SK-N-DZ (cell line): ENCODE results near the gene PSMG4.

ENCODE experiments used
- DNase-seq: peaks from one replicate; pipeline ENCODE4 v3.0.0-alpha.2; 2015; ENCODE audit warnings: low spot score

PSMG4 gene

DNA sequence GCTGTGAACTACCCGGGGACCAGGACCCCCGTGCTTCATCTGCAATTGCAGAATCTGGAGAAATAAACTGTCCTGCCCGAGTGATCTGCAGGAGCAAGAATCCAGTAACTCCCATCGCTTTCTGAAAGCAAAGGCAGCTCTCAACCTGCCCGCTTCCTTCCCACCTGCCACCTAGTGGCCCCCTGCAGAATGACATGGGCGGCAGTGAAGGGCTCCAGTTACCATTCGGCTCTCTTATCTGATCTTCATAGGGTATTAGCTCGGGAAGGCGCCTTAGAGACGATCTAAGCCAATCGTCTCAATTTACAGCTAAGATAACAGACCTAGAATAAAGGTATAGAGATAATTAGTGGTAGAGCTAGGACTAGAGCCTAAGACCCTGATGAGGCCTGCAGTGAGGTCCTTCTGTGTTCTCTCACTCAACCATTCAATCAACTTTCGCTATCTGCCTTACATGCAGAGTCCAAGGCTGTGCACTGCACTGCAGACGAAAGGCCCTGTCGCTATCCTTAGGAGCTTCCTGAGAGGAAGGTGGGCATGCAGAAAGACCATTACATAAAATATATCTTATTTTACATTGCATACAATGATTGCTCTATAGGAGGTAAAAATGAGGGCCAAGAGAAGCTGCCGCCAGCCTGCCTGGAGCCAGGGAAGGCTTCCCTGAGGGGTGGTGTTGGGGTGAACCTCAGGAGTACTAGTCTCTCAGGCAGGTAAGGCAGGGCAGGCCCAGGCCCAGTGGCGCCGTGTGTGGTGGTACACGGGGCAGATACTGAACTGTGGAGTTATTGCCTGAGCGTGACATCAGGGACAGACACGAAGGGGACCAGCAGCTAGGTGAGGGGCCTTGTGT, 7.1 kb upstream of the PSMG4 start:
- DNase-seq, result peak; percentile 88

- DNase-seq, result peak; percentile 34
Measured at GRCh38 chr6:3252369-3252768, 6.4 kb upstream of the PSMG4 start.

DNA sequence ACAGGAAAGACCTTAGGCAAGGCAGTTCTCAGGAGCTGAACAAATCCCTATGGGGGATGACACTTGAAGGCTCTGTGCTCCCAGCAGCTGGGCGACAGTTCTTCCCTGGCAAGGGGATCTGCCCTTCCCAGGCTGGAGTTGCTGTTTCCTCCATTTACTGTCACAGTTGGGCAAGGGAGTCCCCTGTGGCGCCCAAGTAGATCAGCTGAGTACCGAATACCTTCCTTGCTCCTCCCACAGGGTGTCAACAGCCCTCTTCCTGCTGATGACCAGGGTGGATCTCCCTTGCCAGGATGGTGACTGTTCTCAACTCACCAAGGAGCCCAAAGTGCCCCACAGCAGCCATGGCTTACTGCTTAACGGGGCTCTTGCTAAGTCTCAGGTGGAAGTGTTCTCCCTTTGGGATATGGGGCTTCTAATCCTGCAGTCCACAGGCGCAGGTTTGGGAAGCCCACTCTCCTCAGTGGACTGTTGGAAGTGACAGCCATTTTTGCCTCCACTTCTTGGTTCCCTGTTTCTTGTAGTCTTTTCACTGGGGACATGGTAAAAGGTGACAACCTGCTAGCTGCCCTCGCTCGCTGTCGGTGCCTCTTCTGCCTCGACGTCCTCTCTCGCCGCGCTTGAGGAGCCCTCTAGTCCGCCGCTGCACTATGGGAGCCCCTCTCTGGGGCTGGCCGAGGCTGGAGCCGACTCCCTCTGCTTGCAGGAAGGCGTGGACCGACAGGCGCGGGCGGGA, 5.7 kb upstream of the PSMG4 start:
- no peak for DNase-seq

DNA sequence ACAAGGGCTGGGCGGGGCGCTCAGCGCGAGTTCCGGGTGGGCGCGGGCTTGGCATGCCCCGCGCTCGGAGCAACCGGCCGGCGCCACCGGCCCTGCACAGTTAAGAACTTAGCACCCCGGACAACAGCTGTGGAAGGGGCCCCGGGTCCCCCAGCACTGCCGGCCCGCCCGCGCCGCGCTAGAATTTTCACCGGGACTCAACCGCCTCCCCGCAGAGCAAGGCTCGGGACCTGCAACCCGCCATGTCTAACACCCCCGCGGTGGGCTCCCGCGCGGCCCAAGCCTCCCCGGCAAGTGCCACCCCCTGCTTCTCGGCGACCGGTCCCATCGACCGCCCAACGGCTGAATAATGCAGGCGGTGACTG, 5.2 kb upstream of the PSMG4 start:
- DNase-seq, result no peak

DNA sequence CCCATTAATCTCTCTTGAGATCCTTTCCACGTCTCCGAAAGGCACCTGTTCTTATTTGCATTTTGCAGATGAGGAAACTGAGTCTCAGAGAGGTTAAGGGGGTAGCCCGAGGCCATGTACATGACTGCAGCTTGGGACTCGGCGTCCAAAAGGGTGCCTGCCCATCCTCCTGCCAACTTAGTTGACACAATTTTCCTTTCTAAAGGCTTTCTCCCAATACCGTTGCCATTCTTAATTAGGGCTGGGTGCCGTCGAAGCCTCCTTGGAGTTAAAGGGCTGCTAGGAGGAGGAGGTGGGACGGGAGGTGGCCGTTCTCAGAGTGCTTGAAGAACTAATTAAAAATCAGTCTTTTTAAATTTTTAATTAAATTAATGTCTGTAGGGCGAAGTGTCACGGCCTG, 546 bp upstream of the PSMG4 start:
- no peak for DNase-seq

DNA sequence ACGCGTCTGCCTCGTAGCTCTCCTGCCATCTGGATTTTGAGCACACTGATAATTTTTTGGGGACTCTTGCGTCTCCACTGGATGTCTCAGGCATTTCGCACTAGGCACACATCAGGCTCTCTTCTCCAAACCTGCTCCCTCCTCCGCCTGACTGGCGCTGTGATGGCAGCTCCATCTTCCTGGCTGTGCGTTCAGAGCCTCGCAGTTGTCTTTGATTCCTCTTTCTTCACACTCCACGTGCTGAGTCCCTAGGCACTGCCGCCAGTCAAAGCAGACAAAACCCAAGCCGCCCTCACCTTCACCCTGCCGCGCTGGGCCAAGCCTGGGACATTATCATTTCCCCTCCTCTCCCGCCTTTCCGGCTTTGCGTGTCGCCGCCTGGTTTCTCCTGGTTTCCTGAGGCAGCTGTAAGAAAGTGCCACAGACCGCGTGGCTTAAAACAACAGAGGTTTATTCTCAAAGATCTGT, 778 bp downstream of the PSMG4 start:
- DNase-seq, result peak; percentile 48

- DNase-seq, result no peak
Measured at GRCh38 chr6:3260296-3260695, 1.5 kb downstream of the PSMG4 start.

- no peak for DNase-seq
Measured at GRCh38 chr6:3260772-3261517, 2.2 kb downstream of the PSMG4 start.

DNA sequence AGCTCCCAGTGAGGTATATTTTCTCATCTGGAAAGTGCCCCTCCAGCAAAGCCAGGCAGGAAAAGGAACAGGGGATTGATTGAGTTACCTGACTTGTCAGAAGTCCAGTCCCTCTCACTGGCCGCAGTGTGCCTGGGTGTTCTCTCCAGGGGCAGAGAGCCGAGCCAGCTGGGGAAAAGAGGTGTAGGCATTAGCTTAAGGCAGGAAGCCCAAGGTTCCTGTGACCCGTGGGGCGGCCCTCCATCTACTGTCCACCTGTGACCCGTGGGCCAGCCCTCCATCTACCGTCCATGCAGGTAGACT, 2.7 kb downstream of the PSMG4 start:
- DNase-seq, result no peak

GRCh38 chr6:3261921-3262320, 3.2 kb downstream of the PSMG4 start:
- DNase-seq, result no peak

- no peak for DNase-seq
Measured at GRCh38 chr6:3263096-3263495, 4.3 kb downstream of the PSMG4 start.

GRCh38 chr6:3264356-3264755, 5.6 kb downstream of the PSMG4 start:
- no peak for DNase-seq

DNA sequence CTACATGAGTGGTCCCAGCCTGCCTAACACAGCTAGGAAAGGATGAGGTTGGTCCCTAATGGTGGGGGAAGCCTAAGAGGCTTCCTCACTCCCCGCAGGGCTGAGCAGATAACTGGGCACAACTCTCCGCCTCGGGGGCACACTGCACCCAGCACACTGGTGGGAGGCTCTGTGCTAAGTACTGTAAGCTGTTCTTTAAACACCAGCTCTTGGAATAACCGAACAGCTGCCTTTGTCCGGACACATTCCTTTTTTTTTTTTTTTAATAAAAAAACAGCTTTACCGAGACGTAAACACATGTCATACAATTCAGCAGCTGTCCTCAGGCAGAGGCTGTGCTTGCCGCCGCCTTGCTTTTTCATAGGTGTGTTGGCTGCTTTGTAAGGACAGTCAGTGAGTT, 6.9 kb downstream of the PSMG4 start:
- no peak for DNase-seq

DNA sequence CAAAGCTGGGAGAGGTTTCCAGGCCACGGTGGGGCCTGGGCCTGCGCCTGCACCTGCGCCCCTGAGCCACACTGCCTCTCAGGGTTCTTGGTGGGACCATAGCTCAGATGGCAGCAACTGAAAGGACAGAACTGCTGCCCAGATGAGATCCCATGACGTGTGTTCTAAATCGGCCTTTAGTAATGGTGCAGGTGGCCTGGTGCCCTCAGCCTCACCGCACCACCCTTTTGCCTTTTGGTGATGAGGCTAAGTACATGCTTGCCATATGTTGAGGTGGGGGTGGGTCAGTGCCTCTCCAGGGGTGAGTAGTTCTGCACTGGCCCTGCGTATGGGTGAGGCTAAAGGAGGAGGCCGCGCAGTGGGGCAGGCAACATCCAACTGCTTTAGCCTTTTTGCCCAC, 7.4 kb downstream of the PSMG4 start:
- DNase-seq, result no peak

DNA sequence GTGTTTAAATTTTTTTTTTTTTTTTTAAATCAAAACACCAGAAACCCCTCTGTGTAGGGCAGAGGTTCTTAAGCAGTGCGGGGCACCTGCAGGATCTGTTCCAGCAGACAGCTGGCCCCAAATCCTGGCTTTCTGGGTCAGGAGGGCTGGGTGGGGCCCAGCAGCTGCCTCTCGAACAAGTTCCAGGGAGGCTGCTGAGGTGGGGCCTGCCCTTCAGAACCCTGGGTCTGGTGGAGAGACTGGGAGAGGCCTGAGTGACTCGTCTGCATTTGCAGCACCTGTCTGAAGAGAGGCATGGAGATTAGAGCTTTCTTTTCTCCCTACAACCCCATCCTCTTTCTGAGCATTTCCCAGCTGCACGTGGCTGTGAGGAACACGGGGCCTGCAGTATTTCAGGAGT, 8.4 kb downstream of the PSMG4 start:
- DNase-seq, result no peak

GRCh38 chr6:3268680-3269079, 9.9 kb downstream of the PSMG4 start:
- DNase-seq, result no peak

GRCh38 chr6:3269281-3269975, 10.7 kb downstream of the PSMG4 start:
- DNase-seq, result no peak

- DNase-seq, result no peak
Measured at GRCh38 chr6:3270258-3270657, 11.5 kb downstream of the PSMG4 start.

- DNase-seq, result no peak
Measured at GRCh38 chr6:3271756-3272155, 13.0 kb downstream of the PSMG4 start.

- DNase-seq, result no peak
Measured at GRCh38 chr6:3272911-3273547, 14.3 kb downstream of the PSMG4 start.
